Smooth muscle cell of bladder (primary cell): ENCODE measurements around the gene NPIPB12. TPM values are rescaled to one million over a fixed set of nuclear protein-coding genes. Genes with fewer than 3 reads are reported as not detected.

Experiments used
- total RNA-seq: library from RNA; depleted of rRNA; stranded (reverse); fragments of >200 nt; gene quantifications from 2 replicates; pipeline ENCODE4 v1.2.3, GENCODE V29; 2014

Gene NPIPB12
- 7.3 and 11.6 TPM in 2 replicates for total RNA-seq

GRCh38 chr16:29506308-29506707 is at the start of gene NPIPB12:
Gene NPIPB12, minus strand, starts transcription at chr16:29506408.

GRCh38 chr16:29459706-29460646 is 46.2 kb downstream of the NPIPB12 start, which contains the start of gene SULT1A4:
Gene SULT1A4, plus strand, starts transcription at chr16:29459913. Its CDS starts 1,473 bp downstream, at chr16:29461386.

GRCh38 chr16:29454269-29454668 is 51.9 kb downstream of the NPIPB12 start, which contains the start of the genes BOLA2 and SLX1B:
Gene BOLA2, minus strand, starts transcription at chr16:29454351. Its CDS starts 98 bp downstream, at chr16:29454253.
Gene SLX1B, plus strand, starts transcription at chr16:29454533.

Other genes with a start within 250 kb of the NPIPB12 start
- 0.09 and 0.14 TPM in 2 replicates for gene NPIPB11, start 99.7 kb downstream of the NPIPB12 start, total RNA-seq
- 32.4 and 37.1 TPM in 2 replicates for gene BOLA2, start 52.1 kb downstream of the NPIPB12 start, total RNA-seq
- 2.8 and 3.8 TPM in 2 replicates for gene SLX1B, start 51.9 kb downstream of the NPIPB12 start, total RNA-seq
- gene SULT1A4, start 46.5 kb downstream of the NPIPB12 start, total RNA-seq, result 0.83 and 1.1 TPM in 2 replicates
- under 0.01 and 0.09 TPM in 2 replicates for gene SPN, start 156.8 kb upstream of the NPIPB12 start, total RNA-seq
- 26.5 and 40.0 TPM in 2 replicates for gene QPRT, start 172.8 kb upstream of the NPIPB12 start, total RNA-seq
- not detected in 2 replicates for gene C16orf54, start 239.6 kb upstream of the NPIPB12 start, total RNA-seq